Testis (tissue), 3 donors: ENCODE results near the gene SLC22A2. TPM values are rescaled to one million over a fixed set of nuclear protein-coding genes. Genes with fewer than 3 reads are reported as not detected.

ENCODE experiments used
- DNase-seq: peaks from one replicate; pipeline ENCODE4 v3.0.0-alpha.2; 2019
- H3K27ac ChIP-seq, 2 donors: fragments of 200-600 bp; sonication (generic); one replicate each; pipeline ENCODE4 v1.5.1; 2019
- H3K27me3 ChIP-seq: fragments of 200-600 bp; sonication (generic); one replicate; pipeline ENCODE4 v1.5.1; 2019
- H3K36me3 ChIP-seq: fragments of 200-600 bp; sonication (generic); one replicate; pipeline ENCODE4 v1.5.1; 2017; ENCODE audit warnings: low read depth; ENCODE audit errors: missing control alignments
- H3K4me1 ChIP-seq: fragments of 200-600 bp; sonication (generic); one replicate; pipeline ENCODE4 v1.5.1; 2019
- H3K4me3 ChIP-seq, 2 donors: fragments of 200-600 bp; sonication (generic); one replicate each; pipeline ENCODE4 v1.5.1; 2017 to 2019
- H3K9me3 ChIP-seq: fragments of 200-600 bp; sonication (generic); one replicate; pipeline ENCODE4 v1.5.1; 2017
- POLR2A ChIP-seq: fragments of 450-650 bp; IDR thresholded peaks from one replicate; pipeline ENCODE4 v1.6.1; 2017; ENCODE audit warnings: antibody characterized with exemption, mild to moderate bottlenecking, moderate library complexity
- WGBS, 2 donors: methylation state at CpG; one replicate each; pipeline ENCODE4 v1.1.5; 2018; 5-methylcytosine and 5-hydroxymethylcytosine counted together
- intact Hi-C: fragments of 100-400 bp; cut with DNase I; formaldehyde crosslinking; loops from one replicate; pipeline ENCODE4 v1.15.1; 2023; ENCODE audit warnings: low total_unique reads
- polyA plus RNA-seq: library from polyadenylated mRNA; stranded (reverse); fragments of 350-450 nt; fragmentation: Illumina TruSeq; extraction: RNeasy Lipid Tissue Mini Kit (QIAGEN cat#74804); gene quantifications from one replicate; pipeline ENCODE4 v1.2.3, GENCODE V29; 2014; ENCODE audit warnings: low read depth, low replicate concordance; ENCODE audit not compliant: insufficient read depth
- total RNA-seq, 2 donors: library from RNA; depleted of rRNA; stranded (reverse); fragments of >200 nt; gene quantifications; one replicate each; pipeline ENCODE4 v1.2.3, GENCODE V29; 2016
- TF ChIP-seq, protein P1 (sequence below), 3 experiments: fragments of 450-650 bp in 2 of 3; fragments of 200-600 bp in 1 of 3; sonication (generic) in 1 of 3; IDR thresholded peaks; one replicate each; pipeline ENCODE4 v1.5.1; 2016 to 2019; ENCODE audit warnings: antibody characterized with exemption in 3 of 3, mild to moderate bottlenecking in 2 of 3, moderate library complexity in 1 of 3

Gene SLC22A2
- total and polyA plus RNA-seq, 3 donors from 2014 or later, result 0.24 to 0.99 (median 0.34) TPM

DNA sequence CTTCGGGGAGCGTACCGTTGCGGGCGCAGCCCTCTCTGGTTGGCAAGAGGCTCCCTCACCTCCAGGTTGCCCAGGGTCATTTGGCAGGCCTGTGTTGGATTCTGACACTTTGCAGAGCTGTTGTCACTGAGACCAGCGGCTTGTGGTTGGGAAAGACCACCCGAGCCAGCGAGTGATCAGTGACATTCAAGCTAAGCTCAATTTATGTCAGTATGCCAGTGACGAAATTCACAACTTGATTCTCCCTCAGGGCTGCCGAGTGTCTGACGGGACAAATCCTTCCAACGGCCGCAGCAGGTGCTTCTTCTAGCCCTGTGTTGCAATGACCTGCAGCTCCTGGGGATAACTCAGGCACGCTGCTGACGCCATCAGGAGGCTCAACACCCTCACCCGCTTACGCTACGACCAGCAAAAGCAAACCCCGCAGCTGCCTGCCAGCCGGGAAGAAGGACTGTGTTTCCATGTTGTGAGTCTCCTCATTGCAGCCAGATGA is 16.9 kb upstream of the SLC22A2 start:
- WGBS, 2 donors, result 87 to 91% methylated on average over 20 of the region's 20 CpGs
- intact Hi-C loops, result no loop called here
- H3K9me3 ChIP-seq, result no peaks in the 10 kb centered on the region
- H3K36me3 ChIP-seq, result no peaks in the 10 kb centered on the region
- H3K27ac ChIP-seq, result no peak overlapping the region
- H3K4me1 ChIP-seq, result no peaks in the 10 kb centered on the region
- no peak overlapping the region for H3K4me3 ChIP-seq
- no peak for TF ChIP-seq POLR2A
- TF ChIP-seq, protein P1, sequence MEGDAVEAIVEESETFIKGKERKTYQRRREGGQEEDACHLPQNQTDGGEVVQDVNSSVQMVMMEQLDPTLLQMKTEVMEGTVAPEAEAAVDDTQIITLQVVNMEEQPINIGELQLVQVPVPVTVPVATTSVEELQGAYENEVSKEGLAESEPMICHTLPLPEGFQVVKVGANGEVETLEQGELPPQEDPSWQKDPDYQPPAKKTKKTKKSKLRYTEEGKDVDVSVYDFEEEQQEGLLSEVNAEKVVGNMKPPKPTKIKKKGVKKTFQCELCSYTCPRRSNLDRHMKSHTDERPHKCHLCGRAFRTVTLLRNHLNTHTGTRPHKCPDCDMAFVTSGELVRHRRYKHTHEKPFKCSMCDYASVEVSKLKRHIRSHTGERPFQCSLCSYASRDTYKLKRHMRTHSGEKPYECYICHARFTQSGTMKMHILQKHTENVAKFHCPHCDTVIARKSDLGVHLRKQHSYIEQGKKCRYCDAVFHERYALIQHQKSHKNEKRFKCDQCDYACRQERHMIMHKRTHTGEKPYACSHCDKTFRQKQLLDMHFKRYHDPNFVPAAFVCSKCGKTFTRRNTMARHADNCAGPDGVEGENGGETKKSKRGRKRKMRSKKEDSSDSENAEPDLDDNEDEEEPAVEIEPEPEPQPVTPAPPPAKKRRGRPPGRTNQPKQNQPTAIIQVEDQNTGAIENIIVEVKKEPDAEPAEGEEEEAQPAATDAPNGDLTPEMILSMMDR (IDR thresholded peaks at IDR 0.05), result no peak
- no peak for DNase-seq
- H3K27me3 ChIP-seq, result no peaks in the 10 kb centered on the region

DNA sequence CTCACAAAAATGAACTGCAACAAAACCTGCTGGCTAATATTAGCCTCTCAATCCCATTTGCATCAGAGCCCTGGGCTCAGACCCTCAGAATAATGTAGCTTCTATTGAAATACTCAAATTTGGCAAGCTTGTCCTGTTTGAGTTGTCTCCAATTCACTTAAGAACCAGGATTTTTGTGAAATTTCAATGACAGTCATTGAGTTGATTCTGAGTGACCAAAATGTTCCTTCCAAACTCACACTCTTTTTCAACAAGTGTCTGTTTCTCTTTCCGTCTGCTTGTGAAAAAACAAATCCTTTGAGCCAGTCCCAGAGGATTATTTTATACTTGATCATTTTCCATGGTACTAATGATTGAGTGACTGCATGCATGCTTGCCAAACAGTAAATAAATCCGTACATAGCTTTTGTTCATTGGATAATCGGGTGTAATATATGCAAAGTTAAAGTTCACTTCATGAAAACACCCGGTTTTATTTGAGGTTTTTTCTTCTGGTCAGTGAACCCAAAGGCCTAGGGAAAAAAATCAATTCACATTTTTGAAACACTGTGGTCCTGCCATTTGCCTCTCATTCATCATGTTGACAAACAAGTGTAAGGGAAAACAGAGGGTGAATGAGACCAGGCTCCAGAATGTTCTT is 16.4 kb upstream of the SLC22A2 start:
- no peak overlapping the region for H3K4me3 ChIP-seq
- 83 to 84% methylated on average over 4 of the region's 4 CpGs for WGBS, 2 donors
- intact Hi-C loops, result no loop called here

DNA sequence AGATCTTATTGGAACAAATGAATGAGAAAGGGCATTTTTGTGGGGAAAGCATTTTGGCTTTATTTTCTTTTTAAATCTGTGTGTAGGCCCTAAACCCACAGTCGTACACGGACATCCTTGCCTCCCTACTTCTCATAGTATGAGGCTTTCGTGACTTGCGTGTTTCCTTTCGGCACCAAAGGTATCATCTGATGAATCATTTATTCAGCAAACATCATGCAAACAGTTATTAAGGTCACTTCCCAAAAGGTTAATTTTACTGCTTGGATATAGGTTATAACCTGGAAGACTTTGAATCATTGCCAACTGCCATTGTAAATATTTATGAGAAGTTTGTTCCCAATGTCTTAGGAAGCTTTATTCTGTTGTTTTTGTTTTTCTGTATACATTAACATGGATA is 15.1 kb upstream of the SLC22A2 start:
- Histone ChIP-seq H3K27me3 (no peaks in the 10 kb centered on the region), H3K36me3 (no peaks in the 10 kb centered on the region), H3K4me3 (no peak overlapping the region), H3K9me3 (no peaks in the 10 kb centered on the region), H3K4me1 (no peaks in the 10 kb centered on the region), H3K27ac (no peak overlapping the region)
- TF ChIP-seq POLR2A, result no peak
- TF ChIP-seq, protein P1 (IDR thresholded peaks at IDR 0.05), result no peak
- 83 to 94% methylated on average over 5 of the region's 5 CpGs for WGBS, 2 donors
- DNase-seq, result no peak
- intact Hi-C loops, result no loop called here

More for the DNA sequence above, 16.4 kb upstream of the SLC22A2 start:
- no peak for TF ChIP-seq POLR2A
- TF ChIP-seq, protein P1 (IDR thresholded peaks at IDR 0.05), result no peak
- Histone ChIP-seq H3K4me1 (no peaks in the 10 kb centered on the region), H3K36me3 (no peaks in the 10 kb centered on the region), H3K27me3 (no peaks in the 10 kb centered on the region), H3K27ac (no peak overlapping the region), H3K9me3 (no peaks in the 10 kb centered on the region)
- no peak for DNase-seq

DNA sequence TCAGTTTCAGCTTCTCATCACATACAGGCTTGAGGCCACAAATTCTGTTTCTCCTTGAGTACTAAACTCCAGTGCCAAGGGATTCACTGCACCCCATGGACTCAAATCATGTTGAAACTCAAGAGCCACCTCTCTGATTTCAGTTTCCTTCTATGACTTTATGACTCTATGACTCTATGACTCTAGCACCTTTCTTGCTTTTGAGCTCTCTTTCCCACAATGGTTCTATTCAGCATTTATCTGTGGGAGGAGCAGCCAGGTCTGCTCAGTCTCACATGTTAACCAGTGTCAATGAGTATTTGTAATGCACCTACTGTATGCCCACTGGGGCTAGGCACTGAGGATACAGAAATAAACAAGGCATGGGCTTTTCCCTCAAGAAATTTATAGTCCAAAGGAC is 14.6 kb upstream of the SLC22A2 start:
- DNase-seq, result no peak
- no peaks in the 10 kb centered on the region for H3K9me3 ChIP-seq
- TF ChIP-seq, protein P1 (IDR thresholded peaks at IDR 0.05), result no peak
- no peak for TF ChIP-seq POLR2A
- no peaks in the 10 kb centered on the region for H3K36me3 ChIP-seq
- H3K4me3 ChIP-seq, result no peak overlapping the region
- H3K27ac ChIP-seq, result no peak overlapping the region
- intact Hi-C loops, result no loop called here
- H3K4me1 ChIP-seq, result no peaks in the 10 kb centered on the region
- no peaks in the 10 kb centered on the region for H3K27me3 ChIP-seq

DNA sequence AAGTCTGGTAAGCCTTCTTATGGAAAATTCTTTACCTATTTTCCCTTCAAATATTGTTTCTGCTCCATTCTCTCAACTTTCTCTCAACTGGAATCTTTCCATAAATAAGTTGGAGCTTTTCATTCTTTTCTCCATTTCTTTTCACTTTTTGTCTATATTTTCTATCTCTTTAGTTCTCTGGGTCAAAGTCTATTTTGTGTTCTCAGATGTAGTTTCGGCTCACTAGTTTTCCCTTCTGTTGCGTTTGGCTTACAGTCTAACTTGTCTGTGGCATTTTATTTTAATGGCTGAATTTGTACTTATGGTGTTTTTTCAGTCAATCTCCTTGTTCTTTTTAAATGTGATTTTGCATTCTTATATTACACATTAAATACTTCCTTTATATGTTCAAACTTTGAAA is 14.1 kb upstream of the SLC22A2 start:
- Histone ChIP-seq H3K4me3 (no peak overlapping the region), H3K27ac (no peak overlapping the region), H3K9me3 (no peaks in the 10 kb centered on the region), H3K4me1 (no peaks in the 10 kb centered on the region), H3K36me3 (no peaks in the 10 kb centered on the region), H3K27me3 (no peaks in the 10 kb centered on the region)
- intact Hi-C loops, result no loop called here
- 86 to 93% methylated on average over 2 of the region's 2 CpGs for WGBS, 2 donors
- no peak for TF ChIP-seq POLR2A
- TF ChIP-seq, protein P1 (IDR thresholded peaks at IDR 0.05), result no peak
- no peak for DNase-seq
